WTC11 (cell line): ENCODE results near the gene SPRR1A. TPM values are rescaled to one million over a fixed set of nuclear protein-coding genes. Genes with fewer than 3 reads are reported as not detected.

Source experiments
- ATAC-seq: fragments of 200-7000 bp; cut with Tn5 transposase; 2 replicates; pipeline ENCODE4 v1.10.0; 2021; ENCODE audit warnings: mild to moderate bottlenecking, moderate library complexity
- CTCF ChIA-PET: fragments of 300-600 bp; sonication (Branson Sonifier 250); formaldehyde crosslinking; loops from one replicate; lab custom pipeline; 2021; ENCODE audit warnings: antibody characterized with exemption; lab: Charles Lee
- POLR2A ChIA-PET: fragments of 350-600 bp; sonication (Branson Sonifier 250); formaldehyde crosslinking; loops from one replicate; lab custom pipeline; 2021; ENCODE audit warnings: antibody characterized with exemption; lab: Charles Lee
- DNase-seq: peaks from one replicate; pipeline ENCODE4 v3.0.0; 2021; ENCODE audit warnings: low spot score
- H3K27ac Mint-ChIP-seq: 2 replicates; pipeline ENCODE4 v1.8.0; 2021; ENCODE audit warnings: mixed read lengths
- H3K27me3 Mint-ChIP-seq: 2 replicates; pipeline ENCODE4 v1.8.0; 2021; ENCODE audit warnings: low read depth, mild to moderate bottlenecking, moderate library complexity, mixed read lengths
- H3K36me3 Mint-ChIP-seq: 2 replicates; pipeline ENCODE4 v1.8.0; 2021; ENCODE audit warnings: mixed read lengths
- H3K4me1 Mint-ChIP-seq: 2 replicates; pipeline ENCODE4 v1.8.0; 2022; ENCODE audit warnings: mixed read lengths
- H3K4me3 Mint-ChIP-seq: 2 replicates; pipeline ENCODE4 v1.8.0; 2021; ENCODE audit warnings: mild to moderate bottlenecking, moderate library complexity, mixed read lengths
- H3K9me3 Mint-ChIP-seq: 2 replicates; pipeline ENCODE4 v1.8.0; 2021; ENCODE audit warnings: mixed read lengths
- ATF1 ChIP-seq: sonication (generic); formaldehyde crosslinking; IDR thresholded peaks from 2 replicates; pipeline ENCODE4 v1.8.1; 2023; ENCODE audit warnings: mild to moderate bottlenecking, moderate library complexity, missing genetic modification reagents
- ATF2 ChIP-seq: sonication (generic); formaldehyde crosslinking; IDR thresholded peaks from 2 replicates; pipeline ENCODE4 v1.8.1; 2022; ENCODE audit warnings: low read depth, missing genetic modification reagents, borderline replicate concordance
- E2F4 ChIP-seq: sonication (generic); formaldehyde crosslinking; IDR thresholded peaks from 2 replicates; pipeline ENCODE4 v1.8.1; 2022; ENCODE audit warnings: low read depth, mild to moderate bottlenecking, moderate library complexity, missing genetic modification reagents, borderline replicate concordance
- EMX1 ChIP-seq: fragments of 250-450 bp; sonication (Bioruptor Pico); IDR thresholded peaks from 2 replicates; pipeline ENCODE4 v1.8.0; 2021; ENCODE audit warnings: mild to moderate bottlenecking
- ERG ChIP-seq: fragments of 250-450 bp; sonication (Bioruptor Pico); IDR thresholded peaks from 2 replicates; pipeline ENCODE4 v1.8.0; 2021; ENCODE audit warnings: mild to moderate bottlenecking
- FOXJ3 ChIP-seq: sonication (generic); formaldehyde crosslinking; IDR thresholded peaks from 2 replicates; pipeline ENCODE4 v1.9.0; 2021; ENCODE audit warnings: missing genetic modification reagents, mild to moderate bottlenecking, borderline replicate concordance
- FOXP1 ChIP-seq: sonication (generic); formaldehyde crosslinking; IDR thresholded peaks from 2 replicates; pipeline ENCODE4 v1.8.0; 2022; ENCODE audit warnings: missing genetic modification reagents, mild to moderate bottlenecking, moderate library complexity, borderline replicate concordance
- GABPB1 ChIP-seq: sonication (generic); formaldehyde crosslinking; IDR thresholded peaks from 2 replicates; pipeline ENCODE4 v1.8.1; 2023; ENCODE audit warnings: mild to moderate bottlenecking, missing genetic modification reagents
- GRHL2 ChIP-seq: fragments of 250-450 bp; sonication (Bioruptor Pico); IDR thresholded peaks from 2 replicates; pipeline ENCODE4 v1.8.0; 2022; ENCODE audit warnings: mild to moderate bottlenecking, moderate library complexity; ENCODE audit not compliant: insufficient replicate concordance, severe bottlenecking
- GTF2I ChIP-seq: fragments of 250-450 bp; sonication (Bioruptor Pico); conservative IDR thresholded peaks from 2 replicates; pipeline ENCODE4 v1.4.0; 2021; ENCODE audit warnings: mild to moderate bottlenecking
- IRF2 ChIP-seq: sonication (generic); formaldehyde crosslinking; IDR thresholded peaks from 2 replicates; pipeline ENCODE4 v1.8.0; 2022; ENCODE audit warnings: low read depth, missing genetic modification reagents, borderline replicate concordance
- KAT7 ChIP-seq: sonication (generic); formaldehyde crosslinking; IDR thresholded peaks from 2 replicates; pipeline ENCODE4 v1.8.1; 2023; ENCODE audit warnings: missing genetic modification reagents, mild to moderate bottlenecking, borderline replicate concordance
- MAX ChIP-seq: sonication (generic); formaldehyde crosslinking; IDR thresholded peaks from 2 replicates; pipeline ENCODE4 v1.8.0; 2022; ENCODE audit warnings: mild to moderate bottlenecking, missing genetic modification reagents
- NR2C2 ChIP-seq: sonication (generic); formaldehyde crosslinking; IDR thresholded peaks from 2 replicates; pipeline ENCODE4 v1.8.0; 2022; ENCODE audit warnings: mild to moderate bottlenecking, missing genetic modification reagents
- NR3C1 ChIP-seq: sonication (generic); formaldehyde crosslinking; conservative IDR thresholded peaks from 2 replicates; pipeline ENCODE4 v1.8.1; 2023; ENCODE audit warnings: low read depth, mild to moderate bottlenecking, missing genetic modification reagents
- PRDM15 ChIP-seq: sonication (generic); formaldehyde crosslinking; IDR thresholded peaks from 2 replicates; pipeline ENCODE4 v1.8.0; 2022; ENCODE audit warnings: missing genetic modification reagents
- RORB ChIP-seq: fragments of 250-450 bp; sonication (Bioruptor Pico); IDR thresholded peaks from 2 replicates; pipeline ENCODE4 v1.9.0; 2021; ENCODE audit warnings: mild to moderate bottlenecking
- TP53 ChIP-seq: sonication (generic); formaldehyde crosslinking; IDR thresholded peaks from 2 replicates; pipeline ENCODE4 v1.8.1; 2023; ENCODE audit warnings: mild to moderate bottlenecking, missing genetic modification reagents
- USF2 ChIP-seq: sonication (generic); formaldehyde crosslinking; IDR thresholded peaks from 2 replicates; pipeline ENCODE4 v1.8.1; 2023; ENCODE audit warnings: mild to moderate bottlenecking, missing genetic modification reagents, moderate library complexity
- ZBTB21 ChIP-seq: sonication (generic); formaldehyde crosslinking; IDR thresholded peaks from 2 replicates; pipeline ENCODE4 v1.8.1; 2023; ENCODE audit warnings: mild to moderate bottlenecking, missing genetic modification reagents, borderline replicate concordance
- ZBTB43 ChIP-seq: sonication (generic); formaldehyde crosslinking; IDR thresholded peaks from 2 replicates; pipeline ENCODE4 v1.8.1; 2023; ENCODE audit warnings: mild to moderate bottlenecking, missing genetic modification reagents
- ZMAT4 ChIP-seq: fragments of 250-450 bp; sonication (Bioruptor Pico); IDR thresholded peaks from 2 replicates; pipeline ENCODE4 v1.9.0; 2021; ENCODE audit warnings: mild to moderate bottlenecking
- ZNF121 ChIP-seq: sonication (generic); formaldehyde crosslinking; IDR thresholded peaks from 2 replicates; pipeline ENCODE4 v1.8.0; 2023; ENCODE audit warnings: missing genetic modification reagents
- ZNF263 ChIP-seq: sonication (generic); formaldehyde crosslinking; IDR thresholded peaks from 2 replicates; pipeline ENCODE4 v1.8.1; 2022; ENCODE audit warnings: low read depth, mild to moderate bottlenecking, moderate library complexity, missing genetic modification reagents
- ZNF416 ChIP-seq: fragments of 250-450 bp; sonication (Bioruptor Pico); IDR thresholded peaks from 2 replicates; pipeline ENCODE4 v1.9.0; 2021; ENCODE audit warnings: mild to moderate bottlenecking, inconsistent platforms
- ZNF671 ChIP-seq: fragments of 250-450 bp; sonication (Bioruptor Pico); IDR thresholded peaks from 2 replicates; pipeline ENCODE4 v1.8.0; 2021; ENCODE audit warnings: mild to moderate bottlenecking
- total RNA-seq: library from RNA; stranded (reverse); gene quantifications from 3 replicates; pipeline ENCODE4 v1.2.3, GENCODE V29; 2021

The SPRR1A gene
- total RNA-seq, 1 experiment from 2014 or later: not detected

GRCh38 chr1:152981146-152981871, 2.6 kb upstream of the SPRR1A start:
- no peak for TF ChIP-seq E2F4 (CRISPR knock-in tag)
- TF ChIP-seq FOXP1: no peak
- no peak for TF ChIP-seq ATF2 (CRISPR knock-in tag)
- no peak for TF ChIP-seq MAX
- no peak for TF ChIP-seq IRF2 (CRISPR knock-in tag)
- no peak for TF ChIP-seq EMX1 (CRISPR knock-in tag)
- TF ChIP-seq ZBTB21 (CRISPR knock-in tag): no peak
- no peak for TF ChIP-seq RORB
- no peak for TF ChIP-seq GABPB1 (CRISPR knock-in tag)
- no peak for TF ChIP-seq NR3C1 (CRISPR knock-in tag)
- TF ChIP-seq ZNF121 (CRISPR knock-in tag): no peak
- TF ChIP-seq GRHL2 (CRISPR knock-in tag): no peak
- no peak for TF ChIP-seq USF2 (CRISPR knock-in tag)
- TF ChIP-seq FOXJ3 (CRISPR knock-in tag): no peak
- Mint-ChIP-seq H3K27ac (no peak overlapping the region), H3K27me3 (peaks cover 24% of the 10 kb centered on the region), H3K4me3 (no peak overlapping the region), H3K36me3 (no peaks in the 10 kb centered on the region), H3K4me1 (0 out of 2 replicates have a peak, but pooled peaks cover 7% of the 10 kb centered on the region), H3K9me3 (no peaks in the 10 kb centered on the region)
- no peak for ATAC-seq
- no peak for DNase-seq
- POLR2A ChIA-PET: no interaction called here
- CTCF ChIA-PET: interaction anchor here (1.1 to 1.5 kb wide), 2 partner anchors 20 to 211 kb away, joined by 3 to 6 read pairs; no protein-coding TSS in a partner anchor

GRCh38 chr1:152982076-152982475, 1.8 kb upstream of the SPRR1A start:
- no peak overlapping the region for H3K4me3 Mint-ChIP-seq
- no peak for TF ChIP-seq KAT7 (CRISPR knock-in tag)
- no peak for TF ChIP-seq ZMAT4 (CRISPR knock-in tag)
- no peak for TF ChIP-seq TP53 (CRISPR knock-in tag)
- TF ChIP-seq ZBTB43: no peak
- no peak for TF ChIP-seq GTF2I (CRISPR knock-in tag)
- no peak for TF ChIP-seq ATF1
- no peak for TF ChIP-seq NR2C2
- no peak for TF ChIP-seq ZNF416
- no peak for TF ChIP-seq ZNF263 (CRISPR knock-in tag)
- TF ChIP-seq ERG (CRISPR knock-in tag): no peak
- no peak for TF ChIP-seq ZNF671 (CRISPR knock-in tag)
- no peak for TF ChIP-seq IRF2 (CRISPR knock-in tag)
- TF ChIP-seq PRDM15 (CRISPR knock-in tag): no peak
- POLR2A ChIA-PET: no interaction called here
- H3K36me3 Mint-ChIP-seq: no peaks in the 10 kb centered on the region
- peaks cover 25% of the 10 kb centered on the region for H3K27me3 Mint-ChIP-seq
- 0 out of 2 replicates have a peak, but pooled peaks cover 7% of the 10 kb centered on the region for H3K4me1 Mint-ChIP-seq
- CTCF ChIA-PET: interaction anchor here (1.1 to 1.5 kb wide), 2 partner anchors 21 to 211 kb away, joined by 3 to 6 read pairs; no protein-coding TSS in a partner anchor
- ATAC-seq (no peak), DNase-seq (no peak)
- H3K27ac Mint-ChIP-seq: no peak overlapping the region
- H3K9me3 Mint-ChIP-seq: no peaks in the 10 kb centered on the region
